HG03196 (cell line): Measurements from ENCODE around the gene MDK.

Experiments used
- ATAC-seq: cut with Tn5 transposase; IDR thresholded peaks from one replicate; pipeline ENCODE4 v1.9.1; 2021; ENCODE audit not compliant: unreplicated experiment

The MDK gene

GRCh38 chr11:46393231-46393616 lies 11.8 kb downstream of the MDK start:
- no peak for ATAC-seq

- ATAC-seq: no peak
Measured at GRCh38 chr11:46393759-46394158, 12.3 kb downstream of the MDK start.

GRCh38 chr11:46397526-46397925 lies 16.1 kb downstream of the MDK start:
- no peak for ATAC-seq

- no peak for ATAC-seq
Measured at GRCh38 chr11:46402957-46403902, 21.8 kb downstream of the MDK start.

GRCh38 chr11:46404476-46405017 lies 23.1 kb downstream of the MDK start:
- no peak for ATAC-seq

GRCh38 chr11:46407635-46408034 lies 26.2 kb downstream of the MDK start:
- no peak for ATAC-seq

- ATAC-seq: no peak
Measured at GRCh38 chr11:46408407-46408986, 27.0 kb downstream of the MDK start.

GRCh38 chr11:46410021-46410420 lies 28.6 kb downstream of the MDK start:
- ATAC-seq: no peak

- ATAC-seq: no peak
Measured at GRCh38 chr11:46413760-46414465, 32.4 kb downstream of the MDK start.

GRCh38 chr11:46414466-46414796 lies 33.0 kb downstream of the MDK start:
- no peak for ATAC-seq

GRCh38 chr11:46414879-46415278 lies 33.4 kb downstream of the MDK start:
- no peak for ATAC-seq

GRCh38 chr11:46417711-46418110 lies 36.2 kb downstream of the MDK start:
- ATAC-seq: no peak

GRCh38 chr11:46418751-46419150 lies 37.3 kb downstream of the MDK start:
- ATAC-seq: no peak

- no peak for ATAC-seq
Measured at GRCh38 chr11:46420513-46420912, 39.0 kb downstream of the MDK start.

GRCh38 chr11:46421257-46421880 lies 39.9 kb downstream of the MDK start:
- no peak for ATAC-seq

GRCh38 chr11:46422588-46422987 lies 41.1 kb downstream of the MDK start:
- ATAC-seq: no peak

- ATAC-seq: no peak
Measured at GRCh38 chr11:46426233-46426991, 44.9 kb downstream of the MDK start.

- ATAC-seq: no peak
Measured at GRCh38 chr11:46427364-46427763, 45.9 kb downstream of the MDK start.

GRCh38 chr11:46429717-46430116 lies 48.2 kb downstream of the MDK start:
- ATAC-seq: no peak

- ATAC-seq: no peak
Measured at GRCh38 chr11:46431211-46431610, 49.7 kb downstream of the MDK start.
